Activated CD8-positive, alpha-beta T cell treated with anti-CD3 and anti-CD28 coated beads, Interleukin-2, amount 10 ng/mL, durations not matched to agents 7 days and 5 days (primary cell): Measurements from ENCODE around the gene NUDT21. TPM values are rescaled to one million over a fixed set of nuclear protein-coding genes. Genes with fewer than 3 reads are reported as not detected.
A peak's percentile ranks its signal among the peaks of the same experiment; 100 is the strongest.

ENCODE experiments used
- ATAC-seq: fragments of 150-1000 bp; cut with Tn5 transposase; one replicate; pipeline ENCODE4 v1.10.0; 2021; ENCODE audit warnings: moderate library complexity
- CTCF ChIA-PET: fragments of 350-600 bp; sonication (Branson Sonifier 250); formaldehyde crosslinking; loops from one replicate; lab custom pipeline; 2021; ENCODE audit warnings: antibody characterized with exemption; lab: Charles Lee
- POLR2A ChIA-PET: fragments of 350-600 bp; sonication (Branson Sonifier 250); formaldehyde crosslinking; loops from one replicate; lab custom pipeline; 2021; ENCODE audit warnings: antibody characterized with exemption; lab: Charles Lee
- DNase-seq: peaks from one replicate; pipeline ENCODE4 v3.0.0-alpha.2; 2020
- H3K27ac Mint-ChIP-seq: one replicate; pipeline ENCODE4 v1.8.0; 2021; ENCODE audit warnings: mild to moderate bottlenecking, mixed read lengths
- H3K27me3 Mint-ChIP-seq: one replicate; pipeline ENCODE4 v1.8.0; 2021; ENCODE audit warnings: low read depth, mixed read lengths
- H3K36me3 Mint-ChIP-seq: one replicate; pipeline ENCODE4 v1.8.0; 2021; ENCODE audit warnings: low read depth, mixed read lengths
- H3K4me1 Mint-ChIP-seq: one replicate; pipeline ENCODE4 v1.8.0; 2021; ENCODE audit warnings: low read depth, mixed read lengths
- H3K4me3 Mint-ChIP-seq: one replicate; pipeline ENCODE4 v1.8.0; 2021; ENCODE audit warnings: mild to moderate bottlenecking, mixed read lengths
- H3K9me3 Mint-ChIP-seq: one replicate; pipeline ENCODE4 v1.8.0; 2022; ENCODE audit warnings: mixed read lengths; ENCODE audit not compliant: insufficient read depth
- total RNA-seq, 2 experiments: library from RNA; stranded (reverse); gene quantifications; one replicate each; pipeline ENCODE4 v1.2.3, GENCODE V29; 2021

NUDT21 gene
- total RNA-seq, 2 experiments from 2014 or later = 237 TPM

- POLR2A ChIA-PET = no interaction called here
- Mint-ChIP-seq H3K27ac (no peak overlapping the region), H3K36me3 (peaks cover 67% of the 10 kb centered on the region), H3K27me3 (no peaks in the 10 kb centered on the region), H3K4me3 (no peak overlapping the region), H3K9me3 (no peaks in the 10 kb centered on the region), H3K4me1 (peaks cover 13% of the 10 kb centered on the region)
- CTCF ChIA-PET = no interaction called here
- ATAC-seq = no peak
- DNase-seq = no peak
Measured at GRCh38 chr16:56457927-56458470, 6.9 kb upstream of the NUDT21 start.

- peaks cover 54% of the 10 kb centered on the region for H3K4me1 Mint-ChIP-seq
Measured at GRCh38 chr16:56451753-56452689, 889 bp upstream of the NUDT21 start.

DNA sequence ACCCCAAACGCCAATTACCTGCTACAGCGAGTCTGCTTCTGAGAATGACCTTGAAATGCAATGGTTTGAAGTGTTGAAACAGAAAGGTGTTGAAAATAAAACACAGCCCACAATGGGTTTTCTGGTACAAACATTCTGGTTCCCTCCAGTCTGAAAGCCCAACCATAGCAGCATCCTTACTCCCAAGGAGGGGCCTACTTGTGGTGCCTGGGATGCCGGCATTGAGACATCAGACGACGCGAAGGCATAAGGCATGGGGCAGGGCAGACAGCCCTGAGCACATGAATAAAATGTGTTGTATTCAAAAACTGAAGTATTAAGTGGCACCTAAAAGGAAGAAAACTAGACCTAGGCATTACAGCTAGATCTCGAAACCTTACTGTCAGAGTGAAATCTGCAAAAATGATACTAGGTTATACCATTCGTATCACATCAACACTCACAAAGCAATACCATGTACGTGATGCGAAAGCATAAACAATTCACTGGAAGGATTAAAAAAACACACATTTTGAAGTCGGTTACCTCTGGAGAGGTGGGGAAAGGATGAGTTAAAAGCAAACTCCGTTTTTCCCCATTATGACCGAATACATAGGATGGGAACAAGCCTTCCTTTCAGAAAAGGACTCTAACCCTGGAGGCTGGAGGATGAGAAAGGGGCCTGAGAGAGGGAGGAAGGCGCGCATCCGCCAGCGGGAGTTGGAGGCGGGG lies 702 bp downstream of the NUDT21 start:
- CTCF ChIA-PET = interaction anchor here (0.6 to 3.8 kb wide), 5 partner anchors 10 to 251 kb away, joined by 3 to 15 read pairs (median 6); no protein-coding TSS in a partner anchor
- no peak for DNase-seq
- Mint-ChIP-seq H3K27me3 (no peaks in the 10 kb centered on the region), H3K4me1 (peaks cover 47% of the 10 kb centered on the region), H3K9me3 (no peaks in the 10 kb centered on the region), H3K27ac (peak overlapping the region; percentile 93), H3K4me3 (peak overlapping the region; percentile 90), H3K36me3 (peaks cover 55% of the 10 kb centered on the region)
- no peak for ATAC-seq
- POLR2A ChIA-PET = interaction anchor here (1.0 to 1.4 kb wide), 5 partner anchors 10 to 94 kb away, joined by 4 to 6 read pairs (median 5); no protein-coding TSS in a partner anchor

More at GRCh38 chr16:56451753-56452689, 889 bp upstream of the NUDT21 start:
- H3K36me3 Mint-ChIP-seq = peaks cover 57% of the 10 kb centered on the region
- peak overlapping the region; percentile 90 for H3K4me3 Mint-ChIP-seq
- ChIA-PET POLR2A (interaction anchor here (0.6 to 1.4 kb wide), 7 partner anchors 9 to 95 kb away, joined by 3 to 6 read pairs (median 4); partner anchors contain the start of gene AMFR), CTCF (interaction anchor here (1.0 to 3.8 kb wide), 5 partner anchors 8 to 250 kb away, joined by 3 to 15 read pairs (median 6); no protein-coding TSS in a partner anchor)
- ATAC-seq (peak; percentile 53), DNase-seq (peak; percentile 35)
- peak overlapping the region; percentile 93 for H3K27ac Mint-ChIP-seq
- H3K27me3 Mint-ChIP-seq = no peaks in the 10 kb centered on the region
- no peaks in the 10 kb centered on the region for H3K9me3 Mint-ChIP-seq

DNA sequence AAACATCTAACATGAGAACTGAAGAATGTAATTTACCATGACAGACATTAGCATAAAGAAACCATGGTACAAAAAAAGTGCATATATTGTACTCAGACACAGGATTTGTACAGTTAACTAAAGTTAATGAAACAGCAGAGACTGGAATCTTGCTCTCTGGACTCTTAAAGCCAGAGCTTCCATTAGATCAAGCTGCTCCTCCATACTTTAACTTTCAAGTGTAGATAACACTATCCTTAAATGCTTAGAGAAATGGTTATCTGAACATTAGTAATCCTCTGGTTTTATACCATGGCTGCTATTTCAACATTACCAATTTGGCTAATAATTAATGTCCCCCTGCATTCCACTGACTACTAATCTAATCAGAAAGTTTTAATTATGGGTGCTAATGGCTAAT lies 3.1 kb downstream of the NUDT21 start:
- Mint-ChIP-seq H3K4me1 (peaks cover 47% of the 10 kb centered on the region), H3K27ac (no peak overlapping the region), H3K9me3 (no peaks in the 10 kb centered on the region), H3K36me3 (peaks cover 49% of the 10 kb centered on the region), H3K27me3 (no peaks in the 10 kb centered on the region), H3K4me3 (no peak overlapping the region)
- POLR2A ChIA-PET = no interaction called here
- CTCF ChIA-PET = interaction anchor here (1.2 to 1.3 kb wide), 2 partner anchors 21 to 129 kb away, joined by 3 read pairs; no protein-coding TSS in a partner anchor
- DNase-seq (no peak), ATAC-seq (no peak)

GRCh38 chr16:56447286-56447685 lies 3.8 kb downstream of the NUDT21 start:
- H3K27ac Mint-ChIP-seq = peak overlapping the region; percentile 19
- H3K36me3 Mint-ChIP-seq = peaks cover 52% of the 10 kb centered on the region
- DNase-seq = no peak
- no peaks in the 10 kb centered on the region for H3K9me3 Mint-ChIP-seq
- no peak for ATAC-seq
- ChIA-PET POLR2A (no interaction called here), CTCF (interaction anchor here (1.0 to 1.2 kb wide), 2 partner anchors 21 to 130 kb away, joined by 3 to 4 read pairs; no protein-coding TSS in a partner anchor)
- H3K27me3 Mint-ChIP-seq = no peaks in the 10 kb centered on the region
- H3K4me3 Mint-ChIP-seq = no peak overlapping the region
- peaks cover 40% of the 10 kb centered on the region for H3K4me1 Mint-ChIP-seq

DNA sequence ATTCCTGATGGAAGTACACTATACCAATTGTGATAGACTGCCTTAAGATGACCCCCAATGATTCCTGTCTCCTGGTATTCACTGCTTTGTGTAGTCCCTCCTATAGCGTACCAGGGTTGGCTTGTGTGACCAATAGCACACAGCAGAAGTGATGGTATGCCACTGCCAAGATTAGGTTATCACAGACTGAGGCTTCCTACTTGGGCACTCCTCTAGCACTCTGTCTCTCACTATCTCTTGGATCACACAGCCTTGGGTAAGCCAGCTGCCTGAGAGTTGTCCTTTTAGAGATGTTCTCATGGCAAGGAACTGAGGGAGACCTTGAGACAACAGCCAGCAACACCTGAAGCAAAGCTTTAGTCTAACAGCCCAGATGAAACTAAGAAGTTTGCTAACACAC lies 13.1 kb downstream of the NUDT21 start:
- ChIA-PET CTCF (interaction anchor here (0.7 kb wide), 1 partner anchor 76 kb away, joined by 3 read pairs; no protein-coding TSS in a partner anchor), POLR2A (no interaction called here)
- peaks cover 63% of the 10 kb centered on the region for H3K36me3 Mint-ChIP-seq
- no peaks in the 10 kb centered on the region for H3K27me3 Mint-ChIP-seq
- no peaks in the 10 kb centered on the region for H3K9me3 Mint-ChIP-seq
- DNase-seq (no peak), ATAC-seq (no peak)
- H3K27ac Mint-ChIP-seq = no peak overlapping the region
- H3K4me3 Mint-ChIP-seq = no peak overlapping the region
- no peaks in the 10 kb centered on the region for H3K4me1 Mint-ChIP-seq

DNA sequence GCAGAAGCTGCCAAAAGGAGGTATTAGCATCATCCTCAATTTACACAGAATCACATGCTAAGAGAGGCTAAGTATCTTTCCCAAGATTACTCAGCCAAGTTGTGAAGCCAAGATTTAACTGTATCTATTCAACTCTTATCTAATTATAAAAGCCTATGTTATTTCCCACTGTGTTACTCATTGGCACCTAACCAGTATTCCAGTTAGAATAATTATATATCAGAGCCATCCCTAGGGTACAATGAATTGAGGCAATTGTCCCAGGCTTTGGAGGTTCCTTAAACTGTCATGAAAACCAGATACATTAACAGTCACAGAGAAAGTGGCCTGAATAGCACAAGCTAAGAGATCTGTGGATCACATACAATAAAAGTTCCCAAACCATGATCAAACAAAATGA lies 14.9 kb downstream of the NUDT21 start:
- no peak overlapping the region for H3K27ac Mint-ChIP-seq
- no peaks in the 10 kb centered on the region for H3K4me1 Mint-ChIP-seq
- no peaks in the 10 kb centered on the region for H3K9me3 Mint-ChIP-seq
- no peaks in the 10 kb centered on the region for H3K27me3 Mint-ChIP-seq
- ATAC-seq (no peak), DNase-seq (no peak)
- no peak overlapping the region for H3K4me3 Mint-ChIP-seq
- CTCF ChIA-PET = no interaction called here
- peaks cover 59% of the 10 kb centered on the region for H3K36me3 Mint-ChIP-seq
- POLR2A ChIA-PET = interaction anchor here (1.3 kb wide), 1 partner anchor 15 kb away, joined by 4 read pairs; the partner anchor contains the start of genes NUDT21 and OGFOD1

DNA sequence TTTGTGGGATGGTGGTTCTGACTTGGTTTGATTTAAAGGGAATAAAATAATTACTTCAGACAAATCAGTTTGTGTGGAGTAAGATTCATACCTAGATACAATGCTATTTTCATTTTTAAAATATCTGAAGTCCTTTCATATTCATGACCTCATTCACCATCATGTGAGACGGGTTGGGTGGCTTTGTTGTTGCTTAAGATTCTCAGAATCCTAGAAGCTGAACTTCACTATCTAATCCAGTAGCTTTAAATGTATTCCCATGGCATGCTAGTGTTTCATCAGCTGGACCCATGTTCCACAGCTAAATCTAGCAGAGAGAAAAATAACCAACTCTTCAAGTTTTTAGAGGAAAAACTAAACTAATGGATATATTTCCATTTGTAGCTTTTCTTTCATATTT lies 23.0 kb downstream of the NUDT21 start:
- no peak overlapping the region for H3K4me3 Mint-ChIP-seq
- no peak for ATAC-seq
- H3K27ac Mint-ChIP-seq = no peak overlapping the region
- H3K9me3 Mint-ChIP-seq = no peaks in the 10 kb centered on the region
- ChIA-PET POLR2A (no interaction called here), CTCF (interaction anchor here (1.4 to 2.1 kb wide), 3 partner anchors 23 to 274 kb away, joined by 3 to 7 read pairs (median 4); partner anchors contain the start of gene NUDT21)
- H3K27me3 Mint-ChIP-seq = no peaks in the 10 kb centered on the region
- DNase-seq = no peak
- peaks cover 21% of the 10 kb centered on the region for H3K4me1 Mint-ChIP-seq
- H3K36me3 Mint-ChIP-seq = peaks cover 27% of the 10 kb centered on the region

DNA sequence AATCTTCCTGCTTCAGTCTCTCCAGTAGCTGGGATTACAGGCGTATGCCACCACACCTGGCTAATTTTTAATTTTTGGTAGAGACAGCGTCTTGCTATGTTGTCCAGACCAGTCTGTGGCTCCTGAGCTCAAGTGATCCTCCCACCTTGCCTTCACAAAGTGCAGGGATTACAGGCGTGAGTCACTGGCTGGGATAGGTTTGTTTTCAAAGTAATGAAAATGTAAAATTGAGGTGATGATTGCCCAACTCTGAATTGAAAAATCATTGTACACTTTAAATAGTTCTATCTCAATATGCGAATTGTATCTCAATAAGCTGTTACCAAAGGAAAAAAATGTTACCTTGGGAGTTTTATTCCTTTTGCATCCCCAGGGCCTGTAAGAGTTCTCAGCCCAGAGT lies 24.5 kb downstream of the NUDT21 start:
- Mint-ChIP-seq H3K27me3 (no peaks in the 10 kb centered on the region), H3K4me1 (peaks cover 36% of the 10 kb centered on the region), H3K4me3 (peak overlapping the region; percentile 65), H3K36me3 (peaks cover 15% of the 10 kb centered on the region), H3K9me3 (no peaks in the 10 kb centered on the region), H3K27ac (peak overlapping the region; percentile 17)
- CTCF ChIA-PET = interaction anchor here (0.7 to 2.1 kb wide), 6 partner anchors 9 to 275 kb away, joined by 3 to 7 read pairs (median 4); partner anchors contain the start of gene NUDT21
- no peak for DNase-seq
- POLR2A ChIA-PET = interaction anchor here (1.4 kb wide), 1 partner anchor 24 kb away, joined by 5 read pairs; the partner anchor contains the start of genes NUDT21 and OGFOD1
- ATAC-seq = no peak

DNA sequence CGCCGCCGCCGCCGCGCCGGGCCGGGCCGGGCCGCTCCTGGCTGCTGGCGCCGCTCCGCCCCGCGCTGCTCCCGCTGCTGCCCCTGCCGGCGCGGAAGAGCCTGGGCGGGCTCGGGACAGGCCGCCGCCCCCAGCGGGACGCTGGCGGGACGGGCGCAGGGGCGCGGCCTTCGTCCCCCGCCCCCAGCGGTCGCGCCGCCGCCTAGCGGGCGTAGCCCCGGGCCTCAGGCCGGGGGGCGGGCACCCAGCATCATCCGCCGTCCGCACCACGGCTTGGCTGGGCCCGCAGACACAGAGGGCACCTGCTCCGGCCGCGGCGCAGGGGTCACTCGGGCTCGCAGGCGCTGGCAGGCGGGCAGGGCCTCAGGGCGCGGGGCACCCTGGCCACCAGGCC lies 25.7 kb downstream of the NUDT21 start, which contains the start of gene AMFR:
Gene AMFR, minus strand, starts transcription at position 107 of the 394 bp plus-strand sequence. CDS start 218 bp downstream, outside the sequence.
- ATAC-seq (peak; percentile 99), DNase-seq (peak; percentile 67)
- no peaks in the 10 kb centered on the region for H3K27me3 Mint-ChIP-seq
- CTCF ChIA-PET = interaction anchor here (2.0 kb wide), 1 partner anchor 11 kb away, joined by 5 read pairs; no protein-coding TSS in a partner anchor
- no peaks in the 10 kb centered on the region for H3K9me3 Mint-ChIP-seq
- POLR2A ChIA-PET = interaction anchor here (1.0 to 1.4 kb wide), 2 partner anchors 26 kb away, joined by 3 to 5 read pairs; partner anchors contain the start of genes NUDT21 and OGFOD1
- peak within 1 kb of the TSS; percentile 91 for H3K4me3 Mint-ChIP-seq
- peaks cover 8% of the 10 kb centered on the region for H3K36me3 Mint-ChIP-seq
- peak within 1 kb of the TSS; percentile 78 for H3K27ac Mint-ChIP-seq
- H3K4me1 Mint-ChIP-seq = peaks cover 41% of the 10 kb centered on the region
